ENCODE data around the gene SPTBN2.
A peak's percentile ranks its signal among the peaks of the same experiment; 100 is the strongest.
"Not testable (repeated sequence)": the region's sequence is repeated elsewhere in the genome, so short reads cannot be mapped to it uniquely, and the experiment has no call there.

The SPTBN2 gene

DNA sequence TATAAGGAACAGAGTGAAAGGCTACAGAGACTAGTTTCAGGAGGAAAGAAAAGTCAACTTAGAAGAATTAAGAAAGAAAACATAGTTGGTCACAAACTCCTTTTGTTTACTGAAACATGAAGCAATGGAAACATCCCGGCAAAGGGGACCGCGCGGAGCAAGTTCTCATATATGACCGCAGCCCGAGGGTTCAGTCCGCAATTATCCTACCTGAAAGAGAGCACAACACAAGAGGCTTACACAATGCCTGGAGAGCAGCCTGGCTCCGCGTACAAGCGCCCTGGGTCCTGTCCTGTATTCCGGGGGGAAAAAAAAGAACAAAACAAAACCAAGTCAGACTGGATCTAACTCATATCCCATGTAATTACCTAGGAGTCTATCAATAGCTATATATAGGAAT is 63.6 kb downstream of the SPTBN2 start:
- Histone ChIP-seq H3K4me1 (ENCODE audit: insufficient read depth, low read length) (no peaks in the 10 kb centered on the region), H3K36me3 (ENCODE audit: insufficient read depth, low read length) (peaks cover 46% of the 10 kb centered on the region), H3K9ac (ENCODE audit: low read depth, low read length) (no peak overlapping the region), H3K9me3 (ENCODE audit: control insufficient read depth, insufficient read depth, low read length) (no peaks in the 10 kb centered on the region)

DNA sequence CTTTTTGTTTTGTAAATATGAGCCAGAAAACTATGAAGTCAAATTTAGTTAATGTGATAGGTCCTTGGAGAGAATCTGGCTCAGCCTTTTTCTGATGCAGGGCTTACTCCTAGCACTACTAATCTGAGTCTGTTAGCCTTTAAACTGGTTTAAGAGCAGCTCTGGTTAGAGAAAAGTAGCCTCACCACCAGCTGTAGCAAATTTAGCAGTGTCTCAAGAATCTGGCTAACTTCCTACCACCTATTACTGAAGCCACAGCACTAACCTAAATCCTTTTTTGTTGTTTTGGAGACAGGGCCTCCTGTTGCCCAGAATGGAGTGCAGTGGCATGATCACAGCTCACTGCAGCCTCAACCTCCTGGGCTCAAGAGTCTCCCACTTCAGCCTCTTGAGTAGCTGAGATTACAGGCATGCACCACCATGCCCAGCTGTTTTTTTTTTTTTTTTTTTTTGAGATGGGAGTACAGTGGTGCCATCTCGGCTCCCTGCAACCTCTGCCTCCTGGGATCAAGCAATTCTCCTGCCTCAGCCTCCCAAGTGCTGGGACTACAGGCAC is 65.2 kb downstream of the SPTBN2 start:
- Histone ChIP-seq H3K9ac (ENCODE audit: low read depth, low read length) (no peak overlapping the region), H3K36me3 (ENCODE audit: insufficient read depth, low read length) (peaks cover 49% of the 10 kb centered on the region), H3K9me3 (ENCODE audit: control insufficient read depth, insufficient read depth, low read length) (no peaks in the 10 kb centered on the region), H3K4me1 (ENCODE audit: insufficient read depth, low read length) (no peaks in the 10 kb centered on the region)

DNA sequence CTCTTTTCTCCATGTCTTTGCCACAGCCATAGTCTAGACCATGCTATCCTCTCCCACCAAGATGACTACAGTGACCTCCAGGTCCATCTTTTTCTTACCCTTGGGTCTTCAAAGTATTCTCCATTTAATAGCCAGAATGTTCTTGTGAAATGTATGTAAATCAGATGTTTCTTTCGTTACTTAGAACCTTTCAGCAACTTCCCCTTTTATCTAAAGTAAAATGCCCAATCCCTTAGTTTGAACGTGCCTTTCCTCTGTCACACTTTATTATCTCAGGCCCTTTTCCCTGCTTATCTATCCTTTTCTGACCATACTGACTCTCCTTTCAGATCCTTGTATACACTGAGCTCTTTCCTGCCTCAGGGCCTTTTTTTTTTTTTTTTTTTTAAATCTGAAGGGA is 69.3 kb downstream of the SPTBN2 start:
- Histone ChIP-seq H3K4me1 (ENCODE audit: insufficient read depth, low read length) (no peaks in the 10 kb centered on the region), H3K9ac (ENCODE audit: low read depth, low read length) (no peak overlapping the region), H3K36me3 (ENCODE audit: insufficient read depth, low read length) (peaks cover 22% of the 10 kb centered on the region), H3K9me3 (ENCODE audit: control insufficient read depth, insufficient read depth, low read length) (no peaks in the 10 kb centered on the region)

DNA sequence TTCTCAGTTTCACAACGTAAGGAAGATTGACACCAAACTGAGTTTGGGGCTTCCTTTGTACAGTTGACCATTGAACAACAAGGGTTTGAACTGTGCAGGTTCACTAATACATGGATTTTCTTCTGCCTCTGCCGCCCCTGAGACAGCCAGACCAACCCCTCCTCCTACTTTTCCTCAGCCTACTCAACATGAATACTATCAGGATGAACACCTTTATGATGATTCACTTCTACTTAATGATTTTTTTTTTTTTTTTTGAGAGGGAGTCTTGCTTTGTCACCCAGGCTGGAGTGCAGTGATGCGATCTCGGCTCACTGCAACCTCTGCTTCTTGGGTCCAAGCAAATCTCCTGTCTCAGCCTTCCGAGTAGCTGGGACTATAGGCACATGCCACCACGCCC is 75.9 kb downstream of the SPTBN2 start:
- H3K9ac ChIP-seq (ENCODE audit: low read depth, low read length) = no peak overlapping the region
- no peaks in the 10 kb centered on the region for H3K4me1 ChIP-seq (ENCODE audit: insufficient read depth, low read length)
- peaks cover 23% of the 10 kb centered on the region for H3K36me3 ChIP-seq (ENCODE audit: insufficient read depth, low read length)
- no peaks in the 10 kb centered on the region for H3K9me3 ChIP-seq (ENCODE audit: control insufficient read depth, insufficient read depth, low read length)

DNA sequence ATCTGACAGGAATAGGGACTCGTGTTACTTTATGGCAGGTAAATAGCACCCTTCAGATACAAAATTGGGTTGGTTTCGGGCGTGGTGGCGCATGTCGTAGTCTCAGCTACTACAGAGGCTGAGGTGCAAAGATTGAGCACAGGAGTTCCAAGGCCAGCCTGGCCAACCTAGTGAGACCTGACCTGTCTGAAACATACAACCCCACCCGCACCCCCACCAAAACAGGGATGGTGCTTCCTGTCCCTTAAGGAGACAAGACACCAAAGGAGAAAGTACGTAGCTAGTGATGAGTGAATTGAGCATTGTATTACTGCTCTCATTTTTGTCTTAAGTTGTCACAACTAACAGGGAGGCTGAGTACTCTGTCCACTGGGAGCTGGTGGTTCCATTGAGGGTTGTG is 76.4 kb downstream of the SPTBN2 start:
- Histone ChIP-seq H3K9ac (ENCODE audit: low read depth, low read length) (no peak overlapping the region), H3K36me3 (ENCODE audit: insufficient read depth, low read length) (peaks cover 24% of the 10 kb centered on the region), H3K4me1 (ENCODE audit: insufficient read depth, low read length) (no peaks in the 10 kb centered on the region), H3K9me3 (ENCODE audit: control insufficient read depth, insufficient read depth, low read length) (no peaks in the 10 kb centered on the region)

DNA sequence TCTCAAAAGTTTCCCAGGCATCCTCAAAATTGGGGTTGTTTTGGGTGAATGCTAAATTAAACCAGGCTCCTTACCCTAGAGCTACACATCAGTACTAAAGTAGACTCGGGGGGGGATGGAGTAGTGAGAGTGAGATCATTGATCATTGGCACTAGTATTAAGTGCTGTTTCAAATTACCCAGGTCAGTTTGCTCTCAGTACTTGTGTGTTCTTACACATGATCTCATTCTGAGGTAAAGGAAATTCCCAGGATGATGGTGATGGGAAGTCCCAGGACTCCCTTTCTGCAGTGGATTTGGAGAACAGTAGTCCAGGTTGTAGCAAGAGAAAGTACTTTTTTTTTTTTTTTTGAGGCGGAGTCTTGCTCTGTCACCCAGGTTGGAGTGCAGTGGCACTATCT is 78.0 kb downstream of the SPTBN2 start:
- Histone ChIP-seq H3K9me3 (ENCODE audit: control insufficient read depth, insufficient read depth, low read length) (no peaks in the 10 kb centered on the region), H3K36me3 (ENCODE audit: insufficient read depth, low read length) (peaks cover 32% of the 10 kb centered on the region), H3K4me1 (ENCODE audit: insufficient read depth, low read length) (no peaks in the 10 kb centered on the region), H3K9ac (ENCODE audit: low read depth, low read length) (no peak overlapping the region)

DNA sequence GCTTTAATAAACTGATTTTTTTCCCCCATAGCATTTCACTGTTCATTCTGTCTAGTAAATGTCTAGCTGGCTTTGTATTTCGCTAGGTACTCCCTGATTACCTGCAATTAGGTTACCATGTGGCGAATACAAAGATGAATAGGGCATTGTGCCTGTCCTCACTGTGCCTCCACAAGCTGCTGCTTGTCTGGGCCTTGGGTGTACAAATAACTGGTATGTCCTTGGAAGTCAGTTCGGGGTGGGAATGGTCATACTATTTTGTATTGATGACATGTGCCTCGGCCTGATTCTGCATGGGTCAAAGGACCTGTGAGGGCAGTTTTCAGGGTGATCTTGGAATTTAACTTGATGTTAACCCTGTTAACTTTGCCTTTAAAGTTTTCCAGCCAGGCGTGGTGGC is 79.1 kb downstream of the SPTBN2 start:
- Histone ChIP-seq H3K36me3 (ENCODE audit: insufficient read depth, low read length) (peaks cover 41% of the 10 kb centered on the region), H3K9me3 (ENCODE audit: control insufficient read depth, insufficient read depth, low read length) (no peaks in the 10 kb centered on the region), H3K9ac (ENCODE audit: low read depth, low read length) (no peak overlapping the region), H3K4me1 (ENCODE audit: insufficient read depth, low read length) (no peaks in the 10 kb centered on the region)

DNA sequence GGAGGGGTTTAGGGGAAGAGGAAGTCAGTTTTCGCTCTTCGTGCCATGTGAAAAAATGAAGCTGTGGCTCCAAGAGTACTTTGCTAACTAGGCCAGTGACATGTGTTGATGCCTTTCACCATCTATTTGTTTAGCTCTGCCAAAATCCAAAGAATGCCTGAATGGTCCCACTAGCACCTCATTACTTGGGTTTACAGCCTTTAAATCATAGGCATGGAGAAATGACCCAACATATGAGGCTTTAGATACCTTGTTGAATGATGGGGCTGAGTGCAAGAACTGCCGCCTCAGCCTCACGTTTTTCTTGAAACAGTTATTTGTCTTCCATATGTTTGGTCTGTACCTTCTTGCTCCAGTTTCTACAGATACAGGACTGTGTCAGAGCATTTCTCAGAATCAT is 82.2 kb downstream of the SPTBN2 start:
- Histone ChIP-seq H3K9ac (ENCODE audit: low read depth, low read length) (no peak overlapping the region), H3K4me1 (ENCODE audit: insufficient read depth, low read length) (0 out of 2 replicates have a peak, but pooled peaks cover 3% of the 10 kb centered on the region), H3K36me3 (ENCODE audit: insufficient read depth, low read length) (peaks cover 62% of the 10 kb centered on the region), H3K9me3 (ENCODE audit: control insufficient read depth, insufficient read depth, low read length) (no peaks in the 10 kb centered on the region)

DNA sequence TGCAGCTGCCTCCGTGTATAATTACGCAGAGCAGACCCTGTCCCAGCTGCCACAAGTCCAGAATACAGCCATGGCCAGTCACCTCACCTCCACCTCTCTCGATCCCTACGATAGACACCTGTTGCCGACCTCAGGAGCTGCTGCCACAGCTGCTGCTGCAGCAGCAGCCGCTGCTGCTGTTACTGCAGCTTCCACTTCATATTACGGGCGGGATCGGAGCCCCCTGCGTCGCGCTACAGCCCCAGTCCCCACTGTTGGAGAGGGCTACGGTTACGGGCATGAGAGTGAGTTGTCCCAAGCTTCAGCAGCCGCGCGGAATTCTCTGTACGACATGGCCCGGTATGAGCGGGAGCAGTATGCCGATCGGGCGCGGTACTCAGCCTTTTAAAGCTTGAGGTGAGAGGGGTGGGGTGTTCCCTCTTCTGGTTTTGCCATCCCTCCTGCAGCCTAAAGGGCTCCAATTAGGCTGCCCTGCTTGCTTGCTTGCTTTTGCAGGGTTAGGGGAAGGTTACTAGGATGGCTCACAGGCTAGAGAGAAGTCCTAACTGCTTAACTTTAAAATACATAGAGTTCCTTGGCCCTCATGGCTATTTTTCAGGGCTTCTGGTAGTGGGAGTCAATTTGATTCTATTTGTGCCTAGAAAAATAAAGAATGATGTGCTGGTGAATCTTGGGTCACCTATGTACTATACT is 85.1 kb downstream of the SPTBN2 start:
- Histone ChIP-seq H3K36me3 (ENCODE audit: insufficient read depth, low read length) (peaks cover 70% of the 10 kb centered on the region), H3K4me1 (ENCODE audit: insufficient read depth, low read length) (peaks cover 20% of the 10 kb centered on the region), H3K9ac (ENCODE audit: low read depth, low read length) (no peak overlapping the region), H3K9me3 (ENCODE audit: control insufficient read depth, insufficient read depth, low read length) (no peaks in the 10 kb centered on the region)

DNA sequence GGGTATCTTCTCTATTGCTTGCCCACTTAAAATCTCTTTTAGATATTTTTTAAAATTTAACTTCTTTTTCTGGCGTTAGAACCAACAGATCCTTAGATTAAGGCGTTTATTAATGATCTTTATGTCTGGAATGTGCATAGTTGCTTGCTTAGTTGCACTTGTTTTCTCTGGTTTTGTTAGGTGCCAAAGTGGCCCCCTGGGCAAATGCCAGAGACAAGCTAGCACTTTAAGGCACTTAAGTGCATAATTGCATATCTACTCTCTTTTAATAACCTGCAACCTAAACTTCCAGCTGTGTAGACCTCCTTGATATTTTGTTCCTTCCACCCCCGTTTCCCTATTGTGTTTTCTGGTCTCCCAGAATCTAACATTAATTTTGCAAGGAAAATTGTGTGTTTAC is 87.2 kb downstream of the SPTBN2 start:
- H3K36me3 ChIP-seq (ENCODE audit: insufficient read depth, low read length) = peaks cover 64% of the 10 kb centered on the region
- H3K9ac ChIP-seq (ENCODE audit: low read depth, low read length) = no peak overlapping the region
- peaks cover 20% of the 10 kb centered on the region for H3K4me1 ChIP-seq (ENCODE audit: insufficient read depth, low read length)
- H3K9me3 ChIP-seq (ENCODE audit: control insufficient read depth, insufficient read depth, low read length) = no peaks in the 10 kb centered on the region

DNA sequence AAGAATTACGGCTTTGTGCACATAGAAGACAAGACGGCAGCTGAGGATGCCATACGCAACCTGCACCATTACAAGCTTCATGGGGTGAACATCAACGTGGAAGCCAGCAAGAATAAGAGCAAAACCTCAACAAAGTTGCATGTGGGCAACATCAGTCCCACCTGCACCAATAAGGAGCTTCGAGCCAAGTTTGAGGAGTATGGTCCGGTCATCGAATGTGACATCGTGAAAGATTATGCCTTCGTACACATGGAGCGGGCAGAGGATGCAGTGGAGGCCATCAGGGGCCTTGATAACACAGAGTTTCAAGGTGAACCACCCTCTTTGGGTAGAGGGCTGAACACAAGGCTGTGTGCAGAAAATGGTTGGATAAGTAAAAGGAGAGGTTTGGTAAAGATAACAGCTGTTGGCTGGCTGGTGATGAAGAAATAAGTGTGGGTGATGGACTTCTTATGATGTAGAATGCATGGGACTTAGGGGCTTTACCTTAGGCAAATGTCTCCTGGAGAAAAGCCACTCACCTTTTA is 89.1 kb downstream of the SPTBN2 start:
- H3K9me3 ChIP-seq (ENCODE audit: control insufficient read depth, insufficient read depth, low read length) = not testable (repeated sequence)
- H3K9ac ChIP-seq (ENCODE audit: low read depth, low read length) = peak overlapping the region; percentile 94; the same call in 1 of the 2 replicates
- peaks cover 20% of the 10 kb centered on the region for H3K4me1 ChIP-seq (ENCODE audit: insufficient read depth, low read length)
- H3K36me3 ChIP-seq (ENCODE audit: insufficient read depth, low read length) = peaks cover 46% of the 10 kb centered on the region

DNA sequence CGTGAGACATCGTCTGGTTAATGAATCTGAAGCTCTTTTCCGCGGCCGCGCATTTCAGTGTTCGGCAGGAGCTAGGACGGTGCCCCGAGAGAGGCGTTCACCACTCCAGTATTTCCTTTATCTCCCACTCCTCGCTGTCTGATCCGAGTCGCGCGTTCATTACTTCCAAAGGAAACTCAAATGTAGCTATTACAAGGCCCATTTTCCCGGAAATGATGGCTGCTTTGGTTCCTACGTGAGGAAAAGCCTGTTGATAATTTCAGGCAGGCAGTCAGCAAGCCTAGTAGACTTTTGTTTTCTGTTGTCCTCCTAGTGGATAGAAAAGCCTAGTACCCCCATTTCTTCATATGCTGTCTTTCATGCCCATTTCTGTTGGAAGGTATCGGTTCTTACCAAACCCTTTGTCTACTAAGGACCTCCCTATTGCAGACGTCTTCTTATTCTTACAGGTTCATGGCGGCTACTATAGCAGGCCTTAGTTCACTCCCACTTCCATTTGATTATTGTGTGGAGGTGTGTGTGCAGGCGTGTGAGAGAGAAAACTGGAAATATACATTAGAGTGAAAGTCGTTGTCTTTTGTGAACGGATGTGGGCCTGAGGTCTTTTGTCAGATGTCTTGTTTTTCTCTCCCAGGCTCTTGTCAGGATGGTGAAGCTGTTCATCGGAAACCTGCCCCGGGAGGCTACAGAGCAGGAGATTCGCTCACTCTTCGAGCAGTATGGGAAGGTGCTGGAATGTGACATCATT is 89.8 kb downstream of the SPTBN2 start:
- H3K36me3 ChIP-seq (ENCODE audit: insufficient read depth, low read length) = peaks cover 39% of the 10 kb centered on the region
- peak overlapping the region; percentile 94 for H3K9ac ChIP-seq (ENCODE audit: low read depth, low read length)
- H3K4me1 ChIP-seq (ENCODE audit: insufficient read depth, low read length) = peaks cover 20% of the 10 kb centered on the region
- no peaks in the 10 kb centered on the region for H3K9me3 ChIP-seq (ENCODE audit: control insufficient read depth, insufficient read depth, low read length)

DNA sequence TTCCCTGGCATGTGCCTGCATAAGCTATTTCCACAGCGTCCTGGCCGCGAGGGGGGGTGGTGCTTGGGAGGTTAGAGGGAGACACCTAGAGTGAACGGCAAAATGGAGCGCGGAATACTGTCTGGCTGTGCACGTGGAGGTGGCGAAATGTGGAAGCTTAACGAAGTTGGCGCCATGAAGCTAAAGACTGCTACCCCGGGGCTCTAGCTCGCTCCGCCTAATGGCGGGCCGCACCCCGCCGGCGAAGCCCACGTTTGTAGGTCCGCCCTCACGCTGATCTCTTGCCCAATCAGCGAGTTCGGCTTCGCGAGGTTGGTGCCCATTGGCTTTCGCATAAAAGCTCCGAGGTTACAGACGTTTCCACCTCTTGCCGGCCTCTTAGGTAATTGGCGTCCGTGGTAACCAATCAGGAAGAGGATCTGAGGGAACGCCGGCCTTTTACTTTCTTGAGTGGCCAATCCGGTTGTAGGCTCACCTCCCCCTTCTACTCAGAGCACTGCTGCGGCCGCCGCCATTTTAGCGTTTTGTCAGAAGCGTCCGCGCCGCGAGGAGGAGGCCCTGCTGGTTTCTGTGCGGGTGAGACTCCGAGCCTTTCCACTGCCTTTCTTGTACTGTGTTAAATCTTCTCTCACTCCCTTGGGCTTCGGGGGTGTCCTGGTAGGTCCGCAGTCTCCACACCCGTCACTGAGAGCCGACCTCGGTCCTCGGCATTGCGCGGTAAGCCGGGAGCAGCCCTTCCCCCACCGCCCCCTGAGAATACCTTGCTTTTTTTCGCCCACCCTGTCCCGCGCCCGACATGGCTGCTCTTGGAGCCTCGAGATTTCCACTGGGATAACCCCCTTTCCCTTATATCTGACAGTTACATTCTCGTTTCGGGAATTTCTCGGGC is 90.6 kb downstream of the SPTBN2 start, which contains the start of gene RBM4:
Gene RBM4, plus strand, starts transcription at position 527 of the 889 bp plus-strand sequence. CDS start 1,009 bp downstream, outside the sequence.
- Histone ChIP-seq H3K9me3 (ENCODE audit: control insufficient read depth, insufficient read depth, low read length) (no peaks in the 10 kb centered on the region), H3K9ac (ENCODE audit: low read depth, low read length) (peak within 1 kb of the TSS; percentile 94), H3K4me1 (ENCODE audit: insufficient read depth, low read length) (peaks cover 20% of the 10 kb centered on the region), H3K36me3 (ENCODE audit: insufficient read depth, low read length) (peaks cover 32% of the 10 kb centered on the region)
